Parathyroid adenoma (tissue), 2 donors: ENCODE results near the gene THSD4.

Experiments used
- H2AFZ ChIP-seq: fragments of 300-600 bp; sonication (generic); one replicate; pipeline ENCODE4 v1.7.0; 2017; ENCODE audit warnings: antibody characterized with exemption, mild to moderate bottlenecking
- H3K27ac ChIP-seq: fragments of 300-600 bp; sonication (generic); one replicate; pipeline ENCODE4 v1.7.0; 2017
- H3K27me3 ChIP-seq: fragments of 300-600 bp; sonication (generic); one replicate; pipeline ENCODE4 v1.7.0; 2017; ENCODE audit warnings: low read length; ENCODE audit not compliant: control insufficient read depth, insufficient read depth
- H3K36me3 ChIP-seq: fragments of 300-600 bp; sonication (generic); one replicate; pipeline ENCODE4 v1.7.0; 2017; ENCODE audit warnings: low read length; ENCODE audit not compliant: control insufficient read depth, insufficient read depth
- H3K4me1 ChIP-seq: fragments of 300-600 bp; sonication (generic); one replicate; pipeline ENCODE4 v1.7.0; 2017; ENCODE audit warnings: control low read depth
- H3K4me2 ChIP-seq: fragments of 300-600 bp; sonication (generic); one replicate; pipeline ENCODE4 v1.7.0; 2017; ENCODE audit warnings: low read length
- H3K4me3 ChIP-seq: fragments of 300-600 bp; sonication (generic); one replicate; pipeline ENCODE4 v1.7.0; 2017; ENCODE audit warnings: low read depth, low read length
- H3K79me2 ChIP-seq: fragments of 300-600 bp; sonication (generic); one replicate; pipeline ENCODE4 v1.7.0; 2017; ENCODE audit warnings: control low read depth
- H3K9ac ChIP-seq: fragments of 300-600 bp; sonication (generic); one replicate; pipeline ENCODE4 v1.7.0; 2017; ENCODE audit warnings: mild to moderate bottlenecking
- H3K9me3 ChIP-seq: fragments of 300-600 bp; sonication (generic); one replicate; pipeline ENCODE4 v1.7.0; 2017; ENCODE audit warnings: low read length; ENCODE audit not compliant: control insufficient read depth
- TF ChIP-seq, protein P1 (sequence below): fragments of 300-600 bp; sonication (generic); IDR thresholded peaks from one replicate; pipeline ENCODE4 v1.7.0; 2017; ENCODE audit warnings: antibody characterized with exemption, mild to moderate bottlenecking
- donor health status: primary hyperparathyroidism.

The THSD4 gene

GRCh38 chr15:71646767-71647486, 531.7 kb downstream of the THSD4 start:
- no peak overlapping the region for H3K9ac ChIP-seq
- no peaks in the 10 kb centered on the region for H3K27me3 ChIP-seq
- H3K4me3 ChIP-seq, result no peak overlapping the region
- no peaks in the 10 kb centered on the region for H3K36me3 ChIP-seq
- TF ChIP-seq, protein P1, sequence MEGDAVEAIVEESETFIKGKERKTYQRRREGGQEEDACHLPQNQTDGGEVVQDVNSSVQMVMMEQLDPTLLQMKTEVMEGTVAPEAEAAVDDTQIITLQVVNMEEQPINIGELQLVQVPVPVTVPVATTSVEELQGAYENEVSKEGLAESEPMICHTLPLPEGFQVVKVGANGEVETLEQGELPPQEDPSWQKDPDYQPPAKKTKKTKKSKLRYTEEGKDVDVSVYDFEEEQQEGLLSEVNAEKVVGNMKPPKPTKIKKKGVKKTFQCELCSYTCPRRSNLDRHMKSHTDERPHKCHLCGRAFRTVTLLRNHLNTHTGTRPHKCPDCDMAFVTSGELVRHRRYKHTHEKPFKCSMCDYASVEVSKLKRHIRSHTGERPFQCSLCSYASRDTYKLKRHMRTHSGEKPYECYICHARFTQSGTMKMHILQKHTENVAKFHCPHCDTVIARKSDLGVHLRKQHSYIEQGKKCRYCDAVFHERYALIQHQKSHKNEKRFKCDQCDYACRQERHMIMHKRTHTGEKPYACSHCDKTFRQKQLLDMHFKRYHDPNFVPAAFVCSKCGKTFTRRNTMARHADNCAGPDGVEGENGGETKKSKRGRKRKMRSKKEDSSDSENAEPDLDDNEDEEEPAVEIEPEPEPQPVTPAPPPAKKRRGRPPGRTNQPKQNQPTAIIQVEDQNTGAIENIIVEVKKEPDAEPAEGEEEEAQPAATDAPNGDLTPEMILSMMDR, result no peak
- no peak overlapping the region for H3K27ac ChIP-seq
- no peak overlapping the region for H3K4me2 ChIP-seq
- no peaks in the 10 kb centered on the region for H3K79me2 ChIP-seq
- no peaks in the 10 kb centered on the region for H3K9me3 ChIP-seq
- no peak overlapping the region for H2AFZ ChIP-seq
- H3K4me1 ChIP-seq, result no peaks in the 10 kb centered on the region

- TF ChIP-seq, protein P1, result no peak
- no peaks in the 10 kb centered on the region for H3K27me3 ChIP-seq
- no peak overlapping the region for H2AFZ ChIP-seq
- H3K36me3 ChIP-seq, result no peaks in the 10 kb centered on the region
- H3K4me2 ChIP-seq, result no peak overlapping the region
- no peaks in the 10 kb centered on the region for H3K9me3 ChIP-seq
- no peaks in the 10 kb centered on the region for H3K4me1 ChIP-seq
- H3K9ac ChIP-seq, result no peak overlapping the region
- H3K4me3 ChIP-seq, result no peak overlapping the region
- H3K27ac ChIP-seq, result no peak overlapping the region
- H3K79me2 ChIP-seq, result no peaks in the 10 kb centered on the region
Measured at GRCh38 chr15:71647487-71647808, 532.2 kb downstream of the THSD4 start.

- H3K4me3 ChIP-seq, result no peak overlapping the region
- no peak overlapping the region for H2AFZ ChIP-seq
- TF ChIP-seq, protein P1, result no peak
- H3K4me1 ChIP-seq, result no peaks in the 10 kb centered on the region
- H3K79me2 ChIP-seq, result no peaks in the 10 kb centered on the region
- H3K27me3 ChIP-seq, result no peaks in the 10 kb centered on the region
- no peak overlapping the region for H3K9ac ChIP-seq
- no peak overlapping the region for H3K4me2 ChIP-seq
- H3K36me3 ChIP-seq, result no peaks in the 10 kb centered on the region
- H3K27ac ChIP-seq, result no peak overlapping the region
- no peaks in the 10 kb centered on the region for H3K9me3 ChIP-seq
Measured at GRCh38 chr15:71648095-71648494, 532.8 kb downstream of the THSD4 start.

- Histone ChIP-seq H3K4me1 (no peaks in the 10 kb centered on the region), H3K4me3 (no peak overlapping the region), H3K9ac (no peak overlapping the region), H2AFZ (no peak overlapping the region), H3K4me2 (no peak overlapping the region), H3K79me2 (no peaks in the 10 kb centered on the region), H3K36me3 (no peaks in the 10 kb centered on the region), H3K9me3 (no peaks in the 10 kb centered on the region), H3K27ac (no peak overlapping the region), H3K27me3 (no peaks in the 10 kb centered on the region)
- TF ChIP-seq, protein P1, result no peak
Measured at GRCh38 chr15:71649894-71650293, 534.6 kb downstream of the THSD4 start.

DNA sequence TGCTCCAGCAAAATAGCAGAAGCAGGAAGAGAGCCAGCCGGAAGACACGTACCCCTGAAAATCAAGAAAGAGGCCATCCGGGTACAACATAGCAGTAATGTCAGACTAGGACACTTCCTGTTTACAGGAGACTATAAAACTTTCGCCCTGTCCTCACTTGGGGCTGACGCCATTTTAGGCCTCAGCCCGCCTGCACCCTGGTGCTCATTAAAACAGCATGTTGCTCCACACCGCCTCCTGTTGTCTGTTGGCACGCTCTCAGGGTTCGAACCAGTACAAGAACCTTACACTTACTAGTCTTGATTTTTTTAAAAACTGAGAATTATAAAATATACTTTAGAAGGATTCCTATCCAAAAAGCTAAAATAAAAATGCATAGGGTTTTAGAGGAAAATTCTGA, 535.3 kb downstream of the THSD4 start:
- Histone ChIP-seq H3K79me2 (no peaks in the 10 kb centered on the region), H2AFZ (no peak overlapping the region), H3K9me3 (no peaks in the 10 kb centered on the region), H3K4me1 (no peaks in the 10 kb centered on the region), H3K4me3 (no peak overlapping the region), H3K36me3 (no peaks in the 10 kb centered on the region), H3K27me3 (no peaks in the 10 kb centered on the region), H3K4me2 (no peak overlapping the region), H3K9ac (no peak overlapping the region), H3K27ac (no peak overlapping the region)
- TF ChIP-seq, protein P1, result no peak
